NCI-H69 (cell line): ENCODE measurements around the gene RAP2A.

Experiments used
- DNase-seq: peaks from one replicate; lab custom pipeline; 2025; lab: John Stamatoyannopoulos, UW

RAP2A gene

DNA sequence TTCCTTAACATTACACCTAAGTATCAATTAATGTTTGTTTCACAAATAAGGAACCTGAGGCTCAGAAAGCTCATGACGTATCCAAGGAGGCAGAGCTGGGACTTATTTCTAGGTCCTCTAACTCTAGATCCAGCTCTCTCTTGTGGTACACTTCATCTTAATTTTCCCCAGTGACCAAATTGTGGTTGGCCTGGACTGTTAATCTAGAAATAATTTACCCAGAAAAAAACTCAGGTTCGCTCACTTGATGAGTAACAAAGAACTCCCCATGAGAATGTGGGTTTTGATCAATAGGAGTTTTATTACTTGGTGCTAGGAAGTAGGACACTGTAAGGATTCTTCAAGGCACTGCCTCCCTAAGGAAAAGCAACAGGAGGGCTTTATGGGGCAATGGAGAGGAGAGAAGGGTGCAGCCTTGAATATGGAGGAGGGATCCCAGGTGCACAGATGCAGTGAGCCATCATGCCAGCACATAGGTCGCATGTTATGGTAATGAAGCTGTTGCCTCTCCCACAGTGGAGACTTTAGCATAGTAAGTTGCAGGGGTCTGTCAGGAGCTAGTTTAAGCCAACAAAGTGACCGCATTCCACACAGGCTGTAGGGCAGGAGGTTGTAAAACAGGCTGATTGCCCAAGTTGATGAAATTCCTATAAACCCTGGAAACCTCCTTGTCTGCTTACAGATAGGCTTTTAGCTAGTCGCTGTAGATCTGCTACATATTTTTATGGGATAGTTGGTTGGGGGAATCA is 14.7 kb downstream of the RAP2A start:
- no peak for DNase-seq

DNA sequence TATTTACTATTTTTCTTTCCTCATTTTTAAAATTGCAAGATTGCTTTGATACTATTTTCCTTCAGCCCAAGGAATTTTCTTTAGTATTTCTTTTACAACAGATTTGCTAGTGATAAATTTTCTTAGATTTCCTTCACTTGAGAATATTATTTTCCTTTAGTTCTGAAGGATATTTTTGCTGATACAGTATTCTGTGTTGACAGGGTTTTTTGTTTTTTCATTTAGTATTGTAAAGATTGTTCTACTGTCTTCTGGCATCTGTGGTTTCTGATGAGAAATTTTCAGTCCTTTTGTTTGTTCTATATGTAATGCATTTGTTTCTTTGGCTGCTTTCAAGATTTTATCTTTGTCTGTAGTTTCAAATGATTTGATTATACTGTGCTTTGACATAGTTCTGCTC is 20.7 kb downstream of the RAP2A start:
- DNase-seq = no peak

DNA sequence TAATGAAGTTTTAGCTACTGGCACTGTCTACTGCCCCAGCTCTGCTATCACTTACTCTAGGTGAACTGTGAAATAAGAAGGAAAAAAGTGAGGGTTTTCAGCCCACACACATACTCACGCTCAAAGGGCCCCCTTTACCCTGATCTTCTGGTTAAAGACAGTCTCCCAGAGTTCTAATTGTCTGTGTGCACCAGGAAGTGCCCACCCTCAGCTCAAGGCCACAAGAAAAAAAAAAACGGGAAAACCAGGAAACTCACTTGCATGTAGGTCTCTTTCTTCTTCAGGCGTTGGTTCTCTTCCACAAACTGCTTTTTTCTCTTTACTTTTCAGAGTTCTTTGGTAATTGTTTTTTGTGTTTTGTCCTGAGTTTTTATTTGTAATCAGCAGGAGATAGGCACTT is 22.1 kb downstream of the RAP2A start:
- no peak for DNase-seq

DNA sequence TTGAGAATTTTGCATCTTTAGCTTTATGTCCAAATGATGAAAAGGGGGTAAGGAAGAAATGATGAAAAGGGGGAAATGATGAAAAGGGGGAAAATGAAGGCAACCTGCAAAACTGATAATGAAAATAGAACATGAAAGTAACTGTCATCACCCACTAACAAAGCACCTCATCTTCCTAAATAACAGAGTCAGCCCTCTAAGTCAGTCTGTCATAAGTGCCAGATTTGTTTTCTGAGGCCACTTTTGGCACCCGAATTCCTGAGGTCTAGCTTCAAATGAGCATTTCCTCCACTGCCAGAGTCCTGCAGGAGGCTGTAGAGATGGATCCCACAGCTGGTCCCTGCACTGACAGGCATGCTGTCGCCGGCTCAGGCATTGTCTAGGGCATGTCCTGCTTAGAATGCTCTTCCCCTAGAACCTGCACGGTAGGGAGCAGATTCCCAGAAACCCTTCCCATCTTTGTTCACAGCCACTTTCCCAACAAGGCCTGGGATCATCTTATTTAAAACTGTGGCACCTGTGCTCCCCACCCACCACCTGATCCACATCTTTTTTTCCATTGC is 25.3 kb downstream of the RAP2A start:
- DNase-seq = peak; percentile 44

DNA sequence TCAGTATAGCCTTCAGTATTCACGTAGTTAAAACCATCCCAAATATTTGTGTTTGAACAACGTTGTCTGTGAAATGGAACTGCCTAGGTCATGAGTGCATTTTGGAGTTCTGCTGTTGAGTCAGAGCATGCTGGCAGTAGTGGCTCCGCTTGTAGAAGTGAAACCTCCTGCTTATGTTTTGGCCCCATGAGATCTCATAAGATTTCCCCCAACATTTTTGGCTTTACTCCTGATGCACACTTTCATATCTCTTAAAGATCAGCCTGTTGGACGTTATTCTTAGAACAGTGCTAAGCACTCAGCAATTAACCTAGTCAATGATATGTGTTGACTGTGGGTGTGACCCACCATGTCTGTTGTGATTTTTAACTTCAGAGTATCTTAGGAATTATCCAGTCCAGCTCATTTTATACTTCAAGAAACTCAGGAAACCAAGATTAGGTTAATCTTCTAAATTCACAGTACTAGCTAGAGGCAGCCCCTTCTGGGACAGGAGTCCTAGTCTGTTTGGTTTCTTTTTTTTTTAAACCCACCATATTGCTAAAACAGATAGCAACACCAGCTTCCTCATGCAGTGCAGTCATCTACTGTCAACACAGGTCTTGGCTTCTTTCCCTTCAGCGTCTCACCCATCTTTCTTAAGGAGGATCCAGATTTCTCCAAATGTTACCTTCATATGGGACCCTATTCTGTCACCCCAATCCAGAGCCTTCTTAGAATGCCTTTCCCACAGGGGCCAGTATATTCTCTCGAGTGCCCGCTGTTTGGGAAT is 26.2 kb downstream of the RAP2A start:
- peak; percentile 35 for DNase-seq

DNA sequence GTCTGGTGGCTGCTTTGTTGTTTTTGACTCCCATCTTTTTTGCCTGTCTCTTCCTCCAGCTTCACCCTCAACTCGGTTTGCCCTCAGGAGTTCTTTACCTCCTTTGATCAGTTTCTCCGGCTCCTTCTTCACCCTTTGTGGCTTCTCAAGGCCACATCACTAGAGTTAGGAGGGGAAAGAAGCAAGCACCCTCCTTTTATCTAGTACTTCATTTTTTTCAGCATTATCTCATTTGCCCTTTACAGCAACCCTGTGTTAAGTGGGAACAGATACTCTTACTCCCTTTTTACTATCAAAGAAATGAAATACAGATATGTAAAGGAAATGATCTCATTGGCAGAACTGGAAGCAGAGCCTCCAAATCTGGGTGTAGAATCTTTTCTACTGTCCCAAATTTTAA is 26.9 kb downstream of the RAP2A start:
- DNase-seq = no peak

DNA sequence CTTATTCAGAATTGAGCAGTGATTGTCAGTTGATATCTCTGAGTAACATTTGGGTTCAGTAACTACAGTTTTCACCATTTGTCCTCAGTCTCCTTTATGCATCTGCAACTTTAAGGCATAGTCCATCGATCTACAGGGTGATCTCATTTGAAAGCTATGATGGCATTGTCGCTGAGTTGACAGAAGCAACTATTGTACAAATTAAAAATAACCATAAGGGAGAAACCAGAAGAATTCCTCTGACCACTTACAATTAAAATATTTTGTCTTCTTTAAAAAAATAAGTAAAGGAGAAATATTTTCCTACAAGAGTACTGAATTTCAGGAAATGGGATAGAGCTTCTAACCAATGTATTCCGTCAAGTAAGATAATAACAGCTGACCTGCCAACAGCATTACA is 30.6 kb downstream of the RAP2A start:
- no peak for DNase-seq

DNA sequence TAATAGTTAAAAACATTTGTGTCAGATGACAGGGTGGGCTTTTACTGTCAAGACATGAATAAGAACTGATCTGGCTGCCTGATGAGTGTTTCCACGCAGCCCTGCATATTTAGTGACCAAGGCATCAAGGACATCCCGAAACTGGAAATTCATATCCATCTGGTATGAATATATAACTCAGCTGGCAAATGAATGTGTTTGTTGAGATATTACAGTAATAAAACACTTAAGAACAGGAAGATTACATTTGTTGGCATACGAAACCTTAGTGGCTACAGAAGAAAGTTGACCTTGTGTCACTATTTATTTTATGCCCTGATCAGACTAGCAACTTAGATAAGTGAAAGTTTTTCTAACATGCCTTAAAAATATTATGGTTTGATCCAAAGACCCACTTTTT is 32.8 kb downstream of the RAP2A start:
- no peak for DNase-seq

DNA sequence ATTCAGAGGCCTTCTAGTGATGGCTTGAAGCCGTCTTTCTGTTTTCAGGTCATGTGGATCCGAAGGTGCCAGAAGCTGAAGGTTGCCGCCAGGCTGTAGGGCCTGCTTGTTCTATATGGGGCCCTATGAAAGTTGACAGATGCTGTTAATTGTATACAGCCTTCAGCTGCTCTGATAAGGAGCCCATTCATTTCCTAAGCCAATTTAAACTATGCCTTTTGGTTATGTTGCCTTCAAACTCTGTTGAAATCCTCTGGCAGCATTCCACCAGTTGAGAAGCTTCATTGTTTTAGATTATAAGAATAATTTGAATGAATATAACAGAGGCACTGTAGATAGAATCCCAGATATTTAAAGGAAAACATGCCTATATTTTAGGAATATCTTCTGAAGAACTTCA is 34.4 kb downstream of the RAP2A start:
- DNase-seq = no peak

DNA sequence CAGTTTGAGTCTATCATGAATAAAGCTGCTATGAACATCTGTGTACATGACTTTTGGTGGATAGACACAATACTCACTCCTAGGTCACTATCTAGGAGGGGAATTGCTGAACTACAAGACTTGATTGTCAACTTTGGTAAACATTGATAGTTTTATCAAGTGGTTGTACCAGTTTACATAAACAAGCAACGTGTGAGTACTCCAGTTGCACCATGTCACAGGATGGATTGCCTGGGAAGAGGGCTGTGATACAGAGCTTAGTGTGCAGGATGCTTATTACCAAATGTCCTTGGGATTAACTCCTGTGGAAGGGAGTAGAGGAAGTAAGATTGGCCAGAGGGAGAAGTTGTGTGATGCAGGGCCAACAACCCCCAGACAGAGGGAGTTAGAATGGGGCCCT is 37.7 kb downstream of the RAP2A start:
- no peak for DNase-seq

DNA sequence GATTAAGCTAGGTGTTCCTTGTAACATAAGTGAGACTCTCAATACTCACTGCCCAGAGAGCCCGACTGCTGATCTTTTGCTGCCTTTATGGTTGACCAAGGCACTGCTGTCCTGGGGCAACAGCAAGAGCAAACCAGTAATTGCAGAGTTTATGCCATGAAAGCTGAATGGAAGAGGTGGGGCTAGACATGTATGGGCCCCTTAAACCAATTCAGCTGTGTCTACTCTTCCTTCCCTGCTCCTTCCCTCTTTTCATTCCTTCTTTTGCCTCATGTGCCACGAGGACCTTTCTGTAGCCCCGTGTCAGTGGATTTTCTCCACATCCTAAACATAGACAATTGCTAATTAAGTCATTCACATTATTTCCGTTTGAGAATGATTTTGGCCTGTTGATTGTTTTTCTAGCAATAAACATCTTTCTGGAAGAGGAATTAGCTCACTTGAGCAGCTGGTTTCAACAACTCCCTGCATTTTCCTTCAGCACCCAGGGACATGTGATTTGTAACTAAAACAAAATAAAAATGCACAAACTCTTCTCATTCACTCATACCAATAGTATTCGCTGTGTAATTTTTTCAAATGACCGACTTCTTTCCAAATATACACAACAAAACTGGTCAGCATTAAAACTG is 40.5 kb downstream of the RAP2A start:
- no peak for DNase-seq

DNA sequence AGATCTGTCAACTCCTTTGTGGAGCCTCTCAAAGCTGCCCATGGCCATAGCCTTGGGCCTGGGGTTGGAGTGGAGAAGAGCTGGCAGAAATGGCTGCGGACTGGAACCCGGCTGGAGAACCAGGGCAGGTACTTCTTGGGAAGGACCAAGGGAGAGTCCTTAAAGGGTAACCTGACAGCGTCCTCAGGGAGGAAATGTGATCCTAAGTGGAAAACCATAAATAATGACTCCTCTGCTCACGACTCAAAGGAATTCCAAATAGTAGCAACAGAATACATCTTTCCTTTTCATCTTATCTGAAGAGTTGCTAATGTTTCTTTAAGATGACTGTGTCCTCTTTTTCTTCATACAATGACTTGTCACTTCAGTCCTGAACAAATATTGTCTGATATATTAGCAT is 41.0 kb downstream of the RAP2A start:
- DNase-seq = no peak

DNA sequence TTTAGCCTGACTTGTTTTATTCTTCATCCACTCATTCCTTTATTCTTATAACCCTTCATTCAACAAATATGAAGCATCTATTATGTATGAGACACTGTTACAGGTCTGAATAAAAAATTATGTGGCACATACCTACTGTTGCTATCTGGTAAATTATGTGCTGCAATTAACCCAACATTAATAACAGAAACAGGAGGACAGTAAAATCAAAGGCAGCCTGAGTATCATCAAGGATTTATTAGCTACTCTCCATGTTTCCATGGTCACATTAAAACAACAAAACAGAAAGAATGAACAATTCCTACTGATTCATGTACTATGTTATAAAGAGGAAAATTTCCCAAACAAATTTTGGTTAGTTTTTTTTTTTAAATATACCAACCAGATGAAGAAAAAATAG is 43.9 kb downstream of the RAP2A start:
- DNase-seq = no peak

DNA sequence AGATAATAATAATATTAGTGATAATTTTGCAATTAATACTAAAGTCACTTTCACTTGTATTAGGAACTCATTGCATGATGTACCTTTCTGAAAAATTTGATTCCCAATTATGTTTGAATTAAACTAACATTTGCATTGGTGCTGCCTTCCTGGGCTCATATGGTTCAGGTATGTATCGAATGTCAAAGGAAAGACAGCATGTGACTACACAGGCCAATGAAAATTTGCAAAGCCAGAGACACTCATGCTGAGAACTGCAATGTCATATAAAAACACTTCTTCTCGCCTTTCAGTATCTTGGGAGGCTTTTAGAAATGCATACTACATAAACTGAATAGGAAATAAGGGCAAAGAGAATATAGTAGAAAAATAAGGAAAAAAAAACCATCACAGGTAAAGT is 44.3 kb downstream of the RAP2A start:
- peak; percentile 40 for DNase-seq

DNA sequence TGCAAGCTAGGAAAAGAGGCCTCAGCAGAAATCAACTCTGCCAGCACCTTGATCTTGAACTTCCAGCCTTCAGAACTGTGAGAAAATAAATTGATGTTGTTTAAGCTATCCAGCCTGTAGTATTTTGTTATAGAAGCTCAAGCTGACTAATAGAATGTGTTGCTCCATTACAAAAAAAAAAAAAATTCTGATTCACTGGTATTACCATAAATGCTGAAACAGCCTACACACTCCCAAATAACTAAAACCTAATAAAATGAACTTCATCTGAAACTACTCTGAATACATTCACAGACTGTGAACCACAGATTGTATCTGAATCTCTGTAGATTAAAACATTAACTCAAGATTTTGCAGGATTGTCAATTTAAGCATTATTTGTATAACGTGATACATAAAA is 49.5 kb downstream of the RAP2A start:
- no peak for DNase-seq

DNA sequence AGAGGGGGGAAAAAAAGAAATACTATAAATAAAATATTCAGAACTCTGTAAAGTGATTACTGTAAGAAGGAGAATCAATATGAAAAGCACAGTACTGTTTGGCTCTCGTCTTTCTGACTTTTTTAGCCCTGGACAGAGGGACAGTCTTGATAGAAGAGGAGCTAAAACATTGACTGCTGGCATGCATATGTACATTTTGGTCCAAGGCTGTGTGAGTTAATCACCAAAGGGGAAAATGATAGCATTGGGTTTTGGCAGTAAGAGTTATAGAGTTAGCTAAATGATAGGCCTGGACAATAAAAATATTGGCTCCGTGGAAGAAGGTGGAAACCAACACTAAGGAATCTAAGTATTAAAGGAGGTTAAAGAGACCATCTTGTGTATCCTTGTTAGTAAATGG is 50.3 kb downstream of the RAP2A start:
- DNase-seq = no peak

DNA sequence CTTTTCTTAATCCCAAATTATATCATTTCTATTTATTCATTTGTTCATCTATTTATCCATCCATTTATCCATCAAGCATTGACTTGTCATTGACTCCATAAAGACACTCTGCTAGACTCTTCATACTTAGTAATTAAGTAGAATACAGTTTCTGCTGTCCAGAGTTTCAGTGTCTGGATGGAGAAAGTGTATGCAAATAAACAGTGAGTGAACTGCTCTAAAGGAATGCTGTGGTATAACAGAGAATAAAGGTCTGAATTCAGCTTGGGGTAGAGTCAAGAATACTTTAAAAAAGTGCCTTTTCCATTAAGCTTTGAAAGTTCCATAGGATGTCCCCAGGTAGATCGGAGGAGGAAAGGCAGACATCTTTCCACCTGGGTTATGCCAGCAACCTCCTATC is 51.4 kb downstream of the RAP2A start:
- DNase-seq = no peak

DNA sequence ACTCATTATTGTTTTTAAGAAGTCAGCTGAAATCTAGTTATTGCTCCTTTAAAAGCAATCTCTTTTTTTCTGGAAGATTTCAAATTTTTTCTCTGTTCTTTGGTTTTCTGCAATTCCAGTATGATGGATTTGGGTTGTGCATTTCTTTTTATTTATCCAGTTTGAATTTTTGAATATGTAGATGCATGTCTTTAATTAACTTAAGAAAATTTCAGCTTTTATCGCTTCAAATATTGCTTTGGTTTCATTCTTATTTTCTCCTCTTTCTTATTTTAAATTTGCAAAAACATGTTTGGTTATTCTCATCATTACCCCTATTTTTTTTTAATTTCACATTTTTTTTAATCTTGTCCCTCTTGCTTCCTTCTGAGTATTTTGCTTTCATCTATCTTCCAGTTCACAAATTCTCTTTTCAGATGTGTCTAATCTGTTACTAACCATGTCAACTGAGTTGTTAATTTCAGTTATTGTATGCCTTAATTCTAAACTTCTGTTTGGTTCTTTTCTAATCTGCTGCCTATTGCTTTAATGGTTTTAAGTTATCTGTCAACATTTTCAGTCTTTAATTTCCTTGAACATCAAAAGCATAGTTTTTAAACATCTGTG is 56.8 kb downstream of the RAP2A start:
- DNase-seq = no peak

DNA sequence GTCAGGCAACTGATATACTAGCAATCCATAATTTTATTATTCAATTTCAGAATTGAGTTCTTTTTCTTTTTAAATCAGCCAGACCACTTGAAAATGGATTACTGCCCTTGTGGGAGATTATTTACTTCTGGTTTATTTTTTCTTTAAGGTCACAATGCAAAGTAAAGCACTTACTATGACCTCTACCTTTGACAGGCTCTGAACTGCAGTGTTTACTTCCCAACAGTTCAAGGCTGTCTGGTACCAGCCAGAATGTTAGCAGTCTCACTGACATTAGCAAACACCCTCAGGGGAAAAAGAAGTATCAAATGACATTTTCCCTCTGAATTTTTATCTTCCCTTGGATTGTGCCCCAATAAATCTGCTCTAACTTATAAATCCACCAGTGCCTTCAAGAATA is 57.5 kb downstream of the RAP2A start:
- peak; percentile 72 for DNase-seq

DNA sequence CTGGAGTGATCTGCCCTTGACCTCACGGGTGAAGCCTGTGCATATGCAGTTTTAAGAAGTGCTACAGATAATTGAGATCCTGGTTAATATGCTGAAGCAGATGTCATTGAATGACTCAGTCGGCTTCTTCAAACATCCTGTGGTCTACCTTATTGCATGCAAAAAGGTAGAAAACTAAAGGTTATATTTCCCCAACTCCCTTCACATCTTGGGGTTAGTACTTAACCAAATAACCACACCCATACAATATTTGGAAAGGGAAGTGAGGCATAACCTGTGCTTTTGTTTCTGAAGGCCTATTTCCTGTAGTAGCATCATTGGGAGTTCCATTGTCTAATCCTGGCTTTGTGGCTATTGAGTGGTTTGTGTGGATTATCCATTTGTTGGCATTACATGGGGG is 58.3 kb downstream of the RAP2A start:
- DNase-seq = peak; percentile 90

DNA sequence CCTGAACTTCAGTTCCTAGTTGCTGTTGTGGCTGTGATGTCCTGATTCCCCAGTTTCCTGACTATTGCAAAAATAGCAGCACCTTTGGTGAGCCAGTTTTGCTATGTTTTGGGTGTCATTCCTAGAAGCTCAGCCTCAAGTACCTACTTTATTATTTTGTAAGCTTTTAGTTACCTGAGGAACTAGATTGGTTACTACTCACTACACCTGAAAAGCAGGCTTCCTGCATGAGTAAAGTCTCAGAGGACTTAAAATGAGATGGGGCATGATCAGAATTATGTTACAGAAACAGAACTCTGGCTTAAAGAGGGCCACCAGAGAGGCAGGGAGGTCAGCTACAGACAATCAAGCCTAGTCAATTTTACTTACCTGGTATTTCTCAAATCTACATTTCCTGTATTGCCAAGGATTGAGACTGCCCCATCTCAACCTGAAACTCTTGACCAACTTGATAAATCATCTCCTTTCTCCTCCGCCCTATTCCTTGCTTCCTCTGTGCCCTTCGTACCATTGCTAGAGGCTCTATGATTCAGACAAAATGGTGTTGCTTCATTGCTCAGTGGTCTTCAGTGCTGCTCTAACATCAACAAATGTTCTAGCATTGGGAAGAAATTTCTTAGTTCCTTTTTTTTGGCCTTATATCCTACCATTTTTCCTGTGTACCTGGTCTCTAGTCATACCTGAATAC is 58.9 kb downstream of the RAP2A start:
- DNase-seq = no peak

DNA sequence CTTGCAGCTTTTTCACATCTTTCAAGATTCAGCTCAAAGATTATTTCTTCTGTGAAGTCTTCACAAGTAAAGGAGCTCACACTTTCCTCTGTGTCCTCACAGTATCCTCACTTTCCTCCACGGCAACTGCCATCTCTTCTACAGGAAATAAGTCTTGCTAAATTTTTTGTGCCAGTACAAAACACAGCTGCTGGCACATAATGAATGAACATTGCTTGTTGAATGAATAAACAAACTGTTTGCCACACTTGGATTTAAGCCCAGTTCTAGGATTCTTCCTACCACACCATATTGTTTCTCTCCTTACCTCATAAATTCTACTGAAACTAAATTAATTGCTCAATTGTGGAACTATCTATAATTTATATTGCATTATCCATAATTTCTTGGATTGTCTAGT is 59.5 kb downstream of the RAP2A start:
- peak; percentile 33 for DNase-seq
